ENCODE measurements around the gene CRYGD. TPM values are rescaled to one million over a fixed set of nuclear protein-coding genes. Genes with fewer than 3 reads are reported as not detected.

The CRYGD gene
- total and polyA plus RNA-seq, 2 donors (not counting 3 experiments of a cell fraction or from before 2014, with no cell fraction given): not detected

DNA sequence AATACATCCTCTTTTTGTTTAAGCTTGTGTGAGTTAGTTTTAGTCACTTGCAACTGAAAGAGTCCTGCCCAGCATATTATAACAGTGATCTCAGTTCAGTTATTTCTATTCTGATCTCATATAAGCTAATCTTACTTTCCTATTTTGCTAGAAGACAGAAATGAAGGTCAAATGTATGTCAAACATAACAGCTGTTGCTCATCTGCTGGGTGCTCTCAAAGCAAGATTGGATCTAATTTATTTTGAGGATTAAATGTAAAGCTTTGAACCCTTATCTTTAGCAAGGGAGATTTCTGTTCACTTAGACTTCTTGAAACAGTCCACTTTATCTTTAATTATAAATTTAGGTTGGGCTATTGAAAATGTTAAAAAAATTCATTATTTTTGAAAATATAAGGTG lies 31.2 kb downstream of the CRYGD start:
- dilution Hi-C loops (cut with MboI; ENCODE audit: extremely low pct_ligation_motif_present, low sequenced_read_pairs): no loop called here
- no peak overlapping the region for H3K4me3 ChIP-seq (replicated peaks in 1 of 3; ENCODE audit: insufficient read depth in 1 of 3, low read depth in 1 of 3, low read length in 3 of 3)
- FAIRE-seq: no peak
- intact Hi-C loops (cut with micrococcal nuclease): no loop called here
- H3K9me3 ChIP-seq (replicated peaks; ENCODE audit: control insufficient read depth, insufficient read depth, low read length): no peaks in the 10 kb centered on the region
- H3K79me2 ChIP-seq (ENCODE audit: control insufficient read depth, insufficient read depth, low read length): no peaks in the 10 kb centered on the region
- no peak for DNase-seq (ENCODE audit: low read depth, low spot score)
- no peak overlapping the region for H3K27ac ChIP-seq (ENCODE audit: insufficient read depth, low read depth, low read length)
- no peaks in the 10 kb centered on the region for H3K27me3 ChIP-seq (ENCODE audit: control insufficient read depth in 2 of 2, insufficient read depth in 2 of 2, low read length in 2 of 2)
- TF ChIP-seq FOS (IDR thresholded peaks at IDR 0.05; ENCODE audit: borderline replicate concordance, insufficient read depth, low read length) (no peak), EZH2 (IDR thresholded peaks at IDR 0.05; ENCODE audit: borderline replicate concordance, low read depth, low read length, severe bottlenecking) (no peak), MYC (IDR thresholded peaks at IDR 0.05; ENCODE audit: low read depth, low read length) (no peak), GATA2 (IDR thresholded peaks at IDR 0.05; ENCODE audit: insufficient read depth, insufficient read length, low read depth, low read length) (no peak), JUN (IDR thresholded peaks at IDR 0.05; ENCODE audit: borderline replicate concordance, insufficient read depth, insufficient read length, low read depth) (no peak), POLR2A (IDR thresholded peaks at IDR 0.05; ENCODE audit: low read depth, low read length) (no peak), POLR2AphosphoS5 (IDR thresholded peaks at IDR 0.05; ENCODE audit: insufficient read depth, low read depth, low read length) (no peak)
- TF ChIP-seq, protein P1, sequence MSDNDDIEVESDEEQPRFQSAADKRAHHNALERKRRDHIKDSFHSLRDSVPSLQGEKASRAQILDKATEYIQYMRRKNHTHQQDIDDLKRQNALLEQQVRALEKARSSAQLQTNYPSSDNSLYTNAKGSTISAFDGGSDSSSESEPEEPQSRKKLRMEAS (IDR thresholded peaks at IDR 0.05; ENCODE audit: insufficient read depth, insufficient read length): no peak
- TF ChIP-seq, protein P2, sequence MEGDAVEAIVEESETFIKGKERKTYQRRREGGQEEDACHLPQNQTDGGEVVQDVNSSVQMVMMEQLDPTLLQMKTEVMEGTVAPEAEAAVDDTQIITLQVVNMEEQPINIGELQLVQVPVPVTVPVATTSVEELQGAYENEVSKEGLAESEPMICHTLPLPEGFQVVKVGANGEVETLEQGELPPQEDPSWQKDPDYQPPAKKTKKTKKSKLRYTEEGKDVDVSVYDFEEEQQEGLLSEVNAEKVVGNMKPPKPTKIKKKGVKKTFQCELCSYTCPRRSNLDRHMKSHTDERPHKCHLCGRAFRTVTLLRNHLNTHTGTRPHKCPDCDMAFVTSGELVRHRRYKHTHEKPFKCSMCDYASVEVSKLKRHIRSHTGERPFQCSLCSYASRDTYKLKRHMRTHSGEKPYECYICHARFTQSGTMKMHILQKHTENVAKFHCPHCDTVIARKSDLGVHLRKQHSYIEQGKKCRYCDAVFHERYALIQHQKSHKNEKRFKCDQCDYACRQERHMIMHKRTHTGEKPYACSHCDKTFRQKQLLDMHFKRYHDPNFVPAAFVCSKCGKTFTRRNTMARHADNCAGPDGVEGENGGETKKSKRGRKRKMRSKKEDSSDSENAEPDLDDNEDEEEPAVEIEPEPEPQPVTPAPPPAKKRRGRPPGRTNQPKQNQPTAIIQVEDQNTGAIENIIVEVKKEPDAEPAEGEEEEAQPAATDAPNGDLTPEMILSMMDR (IDR thresholded peaks at IDR 0.05; ENCODE audit: extremely low read depth in 1 of 2, insufficient read depth in 1 of 2, low read depth in 1 of 2, low read length in 2 of 2): no peak
- H2AFZ ChIP-seq (ENCODE audit: low read depth, low read length): no peak overlapping the region
- no peaks in the 10 kb centered on the region for H3K9me1 ChIP-seq (replicated peaks; ENCODE audit: control insufficient read depth, extremely low read depth, insufficient read depth, low read length)
- H3K4me2 ChIP-seq (ENCODE audit: insufficient read depth, low read length): no peak overlapping the region
- no peaks in the 10 kb centered on the region for H3K36me3 ChIP-seq (ENCODE audit: control insufficient read depth in 2 of 2, extremely low read depth in 1 of 2, insufficient read depth in 2 of 2, low read length in 2 of 2)
- CTCF ChIA-PET: interaction anchor here (0.9 to 1.4 kb wide), 2 partner anchors 11 to 21 kb away, joined by 3 to 4 read pairs; no protein-coding TSS in a partner anchor
- POLR2A ChIA-PET: no interaction called here
- no peaks in the 10 kb centered on the region for H4K20me1 ChIP-seq (replicated peaks; ENCODE audit: control insufficient read depth, extremely low read depth, insufficient read depth, low read length)
- H3K4me1 ChIP-seq (ENCODE audit: control insufficient read depth, extremely low read depth, insufficient read depth, low read length): no peaks in the 10 kb centered on the region
- no TSS peak for BruUV-seq (replicated peaks)
- H3K9ac ChIP-seq (replicated peaks; ENCODE audit: extremely low read depth, insufficient read depth, low read length): no peak overlapping the region

All from endothelial cell of umbilical vein (primary cell).